NCI-H82 treated with DMSO at 0.1 percent for 48 hours (cell line): ENCODE measurements around the gene CYP27C1.
"Not testable (repeated sequence)": the region's sequence is repeated elsewhere in the genome, so short reads cannot be mapped to it uniquely, and the experiment has no call there.

Experiments
- DNase-seq: peaks from one replicate; lab custom pipeline; 2025; ENCODE audit not compliant: unreplicated experiment; lab: John Stamatoyannopoulos, UW

CYP27C1 gene

DNA sequence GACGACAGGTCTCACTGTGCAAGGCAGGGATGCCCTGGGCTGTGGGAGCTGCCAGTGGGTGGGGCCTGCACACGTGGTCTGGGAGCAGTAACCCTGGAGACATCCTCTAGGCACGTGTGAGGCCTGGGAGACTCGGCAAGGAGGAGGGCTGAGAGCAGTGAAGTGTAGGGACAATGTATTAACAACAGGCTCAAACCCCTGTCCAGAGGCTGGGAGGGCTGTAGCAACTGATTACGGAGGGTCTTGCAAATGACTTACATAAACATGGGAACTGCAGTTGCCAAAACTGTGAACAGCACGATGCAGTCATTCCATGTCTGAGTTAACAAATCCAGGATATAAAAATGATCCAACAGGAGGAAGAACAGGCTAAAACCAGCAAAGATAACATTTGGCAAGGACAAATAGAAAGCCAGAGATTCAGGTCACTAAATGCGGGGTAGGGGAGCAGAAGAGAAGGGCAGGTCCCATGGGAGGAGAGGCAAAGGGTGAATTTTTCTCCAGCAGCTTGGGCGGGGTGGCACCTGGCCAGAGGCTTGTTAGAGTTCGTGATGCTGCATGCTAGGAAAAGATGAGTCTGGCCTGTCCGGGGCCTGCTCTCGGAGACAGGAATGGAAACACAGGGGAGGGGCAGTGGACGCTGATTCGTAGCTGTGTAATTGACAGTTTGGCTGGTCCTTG lies 44.9 kb downstream of the CYP27C1 start:
- no peak for DNase-seq

DNA sequence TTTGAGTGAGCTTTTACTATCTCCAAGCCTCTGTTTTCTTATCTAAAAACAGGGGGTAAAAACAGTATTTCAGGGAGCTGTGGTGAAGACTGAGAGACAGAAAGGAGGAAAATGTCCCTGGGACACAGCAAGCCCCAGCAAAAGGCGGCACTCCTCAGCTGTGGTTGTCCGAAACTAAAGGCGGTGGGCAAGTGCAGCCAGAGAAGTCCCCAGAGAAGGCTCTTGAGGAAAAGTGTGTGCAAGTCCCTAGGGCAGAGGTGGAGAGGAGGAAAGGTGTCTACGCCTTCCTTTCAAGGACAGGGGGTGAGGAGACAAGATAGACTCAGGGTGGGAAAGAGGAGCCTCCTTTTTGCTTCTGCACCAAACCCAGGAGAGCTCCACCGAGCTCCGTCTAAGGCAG lies 45.5 kb downstream of the CYP27C1 start:
- DNase-seq = no peak

GRCh38 chr2:127174136-127174535 lies 46.0 kb downstream of the CYP27C1 start:
- peak; percentile 6 for DNase-seq

GRCh38 chr2:127173057-127173456 lies 47.0 kb downstream of the CYP27C1 start:
- no peak for DNase-seq

DNA sequence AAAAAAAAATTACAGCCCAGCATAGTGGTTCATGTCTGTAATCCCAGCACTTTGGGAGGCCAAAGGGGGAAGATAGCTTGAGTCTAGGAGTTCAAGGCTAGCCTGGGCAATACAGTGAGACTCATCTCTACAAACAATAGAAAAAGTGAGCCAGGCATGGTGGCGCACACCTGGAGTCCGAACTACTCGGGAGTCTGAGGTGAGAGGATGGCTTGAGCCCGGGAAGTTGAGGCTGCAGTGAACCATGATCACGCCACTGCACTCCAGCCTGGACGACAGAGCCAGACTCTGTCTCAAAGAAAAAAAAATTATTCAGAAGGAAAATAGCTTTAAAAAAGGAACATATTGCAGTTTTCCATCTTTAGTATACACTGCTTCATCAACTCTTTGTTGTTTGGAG lies 47.8 kb downstream of the CYP27C1 start:
- no peak for DNase-seq

- no peak for DNase-seq
Observed at GRCh38 chr2:127170452-127171197, 49.5 kb downstream of the CYP27C1 start.

- DNase-seq = no peak
Observed at GRCh38 chr2:127170021-127170420, 50.1 kb downstream of the CYP27C1 start.

- no peak for DNase-seq
Observed at GRCh38 chr2:127169066-127169660, 50.9 kb downstream of the CYP27C1 start.

DNA sequence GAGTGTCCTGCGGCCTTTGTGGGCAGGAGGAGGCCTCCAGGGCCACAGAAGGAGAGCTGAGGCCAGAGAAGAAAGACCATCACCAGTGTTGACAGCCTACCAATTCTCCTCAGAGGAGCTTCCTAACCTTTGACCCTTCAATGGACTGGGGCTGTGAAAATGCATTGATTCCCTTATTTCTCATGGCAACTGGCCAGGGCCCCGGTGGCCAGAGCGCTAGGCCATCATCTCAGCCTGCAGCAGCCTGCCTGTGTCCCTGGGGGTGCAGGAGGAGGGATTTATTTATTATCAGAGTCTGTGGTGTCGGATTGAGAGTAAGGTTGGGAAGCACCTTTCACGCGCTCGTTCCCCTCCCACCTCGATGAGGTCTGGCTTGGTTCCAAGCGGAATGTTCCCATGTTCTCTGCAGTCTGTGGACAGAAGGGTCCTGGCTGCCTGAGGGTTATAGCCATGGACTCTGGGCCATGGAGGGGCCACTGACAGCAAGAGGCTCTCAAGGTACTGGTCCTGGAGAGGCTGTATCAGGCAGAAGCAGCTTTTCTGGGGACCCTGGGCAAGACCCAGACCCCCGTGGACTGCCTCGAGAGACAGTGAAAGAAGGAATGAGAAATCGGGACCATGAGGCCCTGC lies 53.8 kb downstream of the CYP27C1 start:
- DNase-seq = no peak

GRCh38 chr2:127165539-127165935 lies 54.6 kb downstream of the CYP27C1 start:
- no peak for DNase-seq

GRCh38 chr2:127164761-127165538 lies 55.1 kb downstream of the CYP27C1 start:
- DNase-seq = no peak

DNA sequence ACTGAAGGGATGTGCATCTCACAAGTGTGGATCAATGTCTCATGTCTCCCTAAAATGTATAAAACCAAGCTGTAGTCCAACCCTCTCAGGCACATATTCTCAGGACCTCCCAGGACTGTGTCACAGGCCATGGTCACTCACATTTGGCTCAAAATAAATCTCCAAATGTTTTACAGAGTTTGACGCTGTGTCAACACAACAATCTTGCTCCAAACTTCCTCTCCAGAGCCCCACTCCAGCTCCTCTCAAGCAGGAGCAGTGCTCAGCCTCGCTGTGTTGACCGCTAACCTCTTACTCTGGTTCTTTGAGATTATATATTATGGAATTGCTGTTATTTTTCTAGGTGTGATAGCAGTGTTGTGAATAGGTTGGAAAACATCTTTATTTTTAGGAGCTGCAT lies 56.2 kb downstream of the CYP27C1 start:
- no peak for DNase-seq

DNA sequence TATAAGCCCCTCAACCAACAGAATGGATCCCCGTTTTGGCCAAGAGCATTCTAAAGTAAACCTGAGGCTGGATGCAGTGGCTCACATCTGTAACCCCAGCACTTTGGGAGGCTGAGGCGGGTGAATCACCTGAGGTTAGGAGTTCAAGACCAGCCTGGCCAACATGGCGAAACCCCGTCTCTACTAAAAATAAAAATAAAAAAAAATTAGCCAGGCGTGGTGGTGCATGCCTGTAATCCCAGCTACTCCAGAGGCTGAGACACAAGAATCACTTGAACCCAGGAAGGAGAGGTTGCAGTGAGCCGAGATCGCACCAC lies 57.1 kb downstream of the CYP27C1 start:
- DNase-seq = not testable (repeated sequence)

GRCh38 chr2:127162261-127163089 lies 57.6 kb downstream of the CYP27C1 start:
- no peak for DNase-seq

DNA sequence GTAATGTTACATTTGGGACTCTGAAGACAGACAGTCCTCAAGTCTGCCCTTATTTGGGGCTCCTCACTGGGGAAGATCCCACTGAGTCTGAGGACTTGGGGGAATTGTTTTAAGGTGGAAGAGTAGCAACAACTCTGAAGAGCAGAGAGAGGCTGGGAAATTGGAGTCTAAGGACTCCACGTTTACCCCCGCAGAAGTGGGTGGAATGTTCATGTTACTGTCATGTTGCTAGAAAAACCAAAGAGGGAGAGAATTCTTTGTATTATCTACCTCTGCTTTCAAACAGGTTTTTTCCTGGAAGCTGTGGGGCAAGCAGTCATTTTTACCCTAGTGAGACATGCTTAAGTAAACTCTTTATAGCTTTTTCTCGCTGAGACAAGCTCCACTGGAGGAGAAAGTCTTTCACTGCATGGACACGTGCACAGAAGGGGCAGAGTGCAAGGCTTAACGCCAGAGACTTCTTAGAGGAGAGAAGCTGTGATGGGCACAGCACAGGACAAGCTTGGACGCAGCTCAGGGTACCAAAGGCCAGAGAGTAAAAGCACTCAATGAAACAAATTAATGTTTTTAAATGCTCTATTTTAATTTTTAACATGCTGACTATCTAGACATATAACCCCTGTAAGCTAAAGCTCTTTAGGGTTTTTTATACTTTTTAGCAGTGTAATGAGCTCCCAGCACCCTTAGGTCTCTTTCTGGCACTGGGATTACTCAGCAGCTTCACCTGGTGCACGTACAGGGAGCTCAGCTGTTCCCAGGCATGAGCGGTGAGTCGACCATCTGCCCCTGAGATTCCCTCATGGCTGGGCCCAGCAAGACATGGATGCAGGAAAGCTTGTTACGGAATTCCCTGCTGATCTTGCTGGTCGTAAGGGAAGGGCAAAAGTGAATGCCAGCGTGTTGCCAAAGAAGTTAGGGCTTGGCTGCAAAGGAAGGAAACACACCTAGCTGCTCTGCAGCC lies 58.6 kb downstream of the CYP27C1 start:
- peak; percentile 38 for DNase-seq

GRCh38 chr2:127160676-127161075 lies 59.4 kb downstream of the CYP27C1 start:
- no peak for DNase-seq

GRCh38 chr2:127159543-127159942 lies 60.6 kb downstream of the CYP27C1 start:
- no peak for DNase-seq

- DNase-seq = no peak
Observed at GRCh38 chr2:127158614-127159290, 61.3 kb downstream of the CYP27C1 start.
